B cell (primary cell): ENCODE measurements around the gene TPSAB1.

Experiments
- EZH2 ChIP-seq: IDR thresholded peaks from 2 replicates; pipeline ENCODE4 v1.6.1; 2012; ENCODE audit warnings: borderline replicate concordance, low read depth, mild to moderate bottlenecking, moderate library complexity, low read length; ENCODE audit not compliant: insufficient read depth, poor library complexity, severe bottlenecking
- TF ChIP-seq, protein P1 (sequence below): fragments of 200-600 bp; IDR thresholded peaks from one replicate; pipeline ENCODE4 v1.8.0; 2022; ENCODE audit warnings: antibody characterized with exemption, mild to moderate bottlenecking

DNA sequence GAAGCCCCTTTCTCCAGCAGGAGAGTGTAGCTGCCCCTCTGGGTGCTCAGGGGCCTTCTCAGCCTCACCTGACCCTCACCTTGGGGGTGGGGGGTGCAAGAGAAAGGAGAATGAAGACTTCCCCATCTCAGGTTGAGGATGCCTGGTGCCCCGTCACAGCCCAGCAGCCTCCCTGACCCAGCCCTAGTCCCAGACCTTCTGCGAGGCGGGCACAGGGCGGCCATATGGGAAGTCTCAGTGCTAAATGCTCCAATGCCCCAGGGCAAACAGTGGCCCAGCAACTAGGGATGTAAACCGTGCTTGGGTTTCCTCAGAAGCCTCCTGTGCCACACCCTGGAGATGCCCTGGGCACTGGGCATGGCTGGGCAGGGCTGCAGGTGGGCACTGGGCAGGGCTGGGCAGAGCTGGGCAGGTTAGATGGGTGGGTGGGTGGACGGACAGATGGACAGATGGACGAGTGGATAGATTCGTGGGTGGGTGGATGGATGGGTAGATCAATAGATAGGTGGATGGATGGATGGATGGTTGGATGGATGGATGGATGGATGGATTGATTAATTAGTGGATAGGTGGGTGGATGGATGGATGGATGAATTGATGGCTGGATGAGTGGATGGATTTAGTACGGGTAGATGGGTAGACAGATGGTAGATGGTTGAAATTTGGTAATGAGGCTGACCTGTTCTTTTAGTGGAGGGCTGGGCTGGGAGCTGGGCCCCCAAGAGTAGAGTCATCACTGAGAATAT lies 32.1 kb downstream of the TPSAB1 start:
- TF ChIP-seq EZH2 = no peak
- TF ChIP-seq, protein P1, sequence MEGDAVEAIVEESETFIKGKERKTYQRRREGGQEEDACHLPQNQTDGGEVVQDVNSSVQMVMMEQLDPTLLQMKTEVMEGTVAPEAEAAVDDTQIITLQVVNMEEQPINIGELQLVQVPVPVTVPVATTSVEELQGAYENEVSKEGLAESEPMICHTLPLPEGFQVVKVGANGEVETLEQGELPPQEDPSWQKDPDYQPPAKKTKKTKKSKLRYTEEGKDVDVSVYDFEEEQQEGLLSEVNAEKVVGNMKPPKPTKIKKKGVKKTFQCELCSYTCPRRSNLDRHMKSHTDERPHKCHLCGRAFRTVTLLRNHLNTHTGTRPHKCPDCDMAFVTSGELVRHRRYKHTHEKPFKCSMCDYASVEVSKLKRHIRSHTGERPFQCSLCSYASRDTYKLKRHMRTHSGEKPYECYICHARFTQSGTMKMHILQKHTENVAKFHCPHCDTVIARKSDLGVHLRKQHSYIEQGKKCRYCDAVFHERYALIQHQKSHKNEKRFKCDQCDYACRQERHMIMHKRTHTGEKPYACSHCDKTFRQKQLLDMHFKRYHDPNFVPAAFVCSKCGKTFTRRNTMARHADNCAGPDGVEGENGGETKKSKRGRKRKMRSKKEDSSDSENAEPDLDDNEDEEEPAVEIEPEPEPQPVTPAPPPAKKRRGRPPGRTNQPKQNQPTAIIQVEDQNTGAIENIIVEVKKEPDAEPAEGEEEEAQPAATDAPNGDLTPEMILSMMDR = no peak
